Body of pancreas (tissue), 4 donors: ENCODE measurements around the gene ADK. TPM values are rescaled to one million over a fixed set of nuclear protein-coding genes. Genes with fewer than 3 reads are reported as not detected.

Experiments used
- ATAC-seq: fragments of 150-250 bp; one replicate; pipeline ENCODE4 v1.9.1; 2016
- DNase-seq, 4 donors: peaks; one replicate each; pipeline ENCODE4 v3.0.0-alpha.2; 2019
- H3K27ac ChIP-seq, 4 donors: fragments of 200-600 bp; sonication (generic); 1 replicate in 3 of 4; 2 replicates in 1 of 4; pipeline versions ENCODE4 v1.5.1 to v1.6.1; 2016 to 2019; ENCODE audit warnings: mild to moderate bottlenecking in 1 of 4, mixed read lengths in 1 of 4, moderate library complexity in 1 of 4
- H3K27me3 ChIP-seq, 2 donors: fragments of 200-600 bp; sonication (generic); one replicate each; pipeline ENCODE4 v1.6.0; 2016; ENCODE audit warnings: mild to moderate bottlenecking in 1 of 2
- H3K36me3 ChIP-seq, 2 donors: fragments of 200-600 bp; sonication (generic); replicated peaks in 1 of 2; 2 replicates each; pipeline ENCODE4 v1.5.1; 2016; ENCODE audit warnings: low read depth in 2 of 2; ENCODE audit not compliant: insufficient read depth in 1 of 2
- H3K4me1 ChIP-seq: fragments of 200-600 bp; sonication (generic); one replicate; pipeline ENCODE4 v1.6.0; 2016
- H3K4me3 ChIP-seq, 2 donors: fragments of 200-600 bp; sonication (generic); 1 replicate in 1 of 2; 2 replicates in 1 of 2; pipeline ENCODE4 v1.5.1; 2016 to 2019
- H3K9me3 ChIP-seq, 3 donors: fragments of 200-600 bp; sonication (generic); 1 replicate in 2 of 3; 2 replicates in 1 of 3; pipeline ENCODE4 v1.5.1; 2016
- POLR2A ChIP-seq, 3 donors: fragments of 450-650 bp; IDR thresholded peaks; one replicate each; pipeline ENCODE4 v1.6.1; 2016; ENCODE audit warnings: antibody characterized with exemption in 3 of 3, mild to moderate bottlenecking in 2 of 3
- WGBS, 2 donors: methylation state at CpG; one replicate each; pipeline ENCODE4 v1.1.5; 2017; 5-methylcytosine and 5-hydroxymethylcytosine counted together
- intact Hi-C: fragments of 100-400 bp; cut with DNase I; formaldehyde crosslinking; loops from one replicate; pipeline ENCODE4 v1.15.1; 2023
- total RNA-seq, 2 donors: library from RNA; depleted of rRNA; stranded (reverse); fragments of >200 nt; gene quantifications; one replicate each; pipeline ENCODE4 v1.1.0, GENCODE V29; 2016
- TF ChIP-seq, protein P1 (sequence below), 7 experiments: fragments of 450-650 bp in 4 of 7; fragments of 200-600 bp in 3 of 7; sonication (generic) in 3 of 7; IDR thresholded peaks; one replicate each; pipeline ENCODE4 v1.5.1; 2016 to 2019; ENCODE audit warnings: antibody characterized with exemption in 7 of 7

ADK gene
- total RNA-seq, 2 donors from 2014 or later: 12.9 to 18.7 TPM

GRCh38 chr10:74282151-74282847 is 131.3 kb downstream of the ADK start:
- TF ChIP-seq POLR2A (IDR thresholded peaks at IDR 0.05): no peak
- TF ChIP-seq, protein P1, sequence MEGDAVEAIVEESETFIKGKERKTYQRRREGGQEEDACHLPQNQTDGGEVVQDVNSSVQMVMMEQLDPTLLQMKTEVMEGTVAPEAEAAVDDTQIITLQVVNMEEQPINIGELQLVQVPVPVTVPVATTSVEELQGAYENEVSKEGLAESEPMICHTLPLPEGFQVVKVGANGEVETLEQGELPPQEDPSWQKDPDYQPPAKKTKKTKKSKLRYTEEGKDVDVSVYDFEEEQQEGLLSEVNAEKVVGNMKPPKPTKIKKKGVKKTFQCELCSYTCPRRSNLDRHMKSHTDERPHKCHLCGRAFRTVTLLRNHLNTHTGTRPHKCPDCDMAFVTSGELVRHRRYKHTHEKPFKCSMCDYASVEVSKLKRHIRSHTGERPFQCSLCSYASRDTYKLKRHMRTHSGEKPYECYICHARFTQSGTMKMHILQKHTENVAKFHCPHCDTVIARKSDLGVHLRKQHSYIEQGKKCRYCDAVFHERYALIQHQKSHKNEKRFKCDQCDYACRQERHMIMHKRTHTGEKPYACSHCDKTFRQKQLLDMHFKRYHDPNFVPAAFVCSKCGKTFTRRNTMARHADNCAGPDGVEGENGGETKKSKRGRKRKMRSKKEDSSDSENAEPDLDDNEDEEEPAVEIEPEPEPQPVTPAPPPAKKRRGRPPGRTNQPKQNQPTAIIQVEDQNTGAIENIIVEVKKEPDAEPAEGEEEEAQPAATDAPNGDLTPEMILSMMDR (IDR thresholded peaks at IDR 0.05): no peak
- H3K36me3 ChIP-seq: no peaks in the 10 kb centered on the region
- intact Hi-C loops: no loop called here
- no peak for ATAC-seq
- no peaks in the 10 kb centered on the region for H3K27me3 ChIP-seq
- H3K4me1 ChIP-seq: no peaks in the 10 kb centered on the region
- H3K27ac ChIP-seq: no peak overlapping the region
- no peaks in the 10 kb centered on the region for H3K9me3 ChIP-seq
- no peak for DNase-seq
- H3K4me3 ChIP-seq: no peak overlapping the region
- WGBS, 2 donors: 91 to 95% methylated on average over 4 of the region's 4 CpGs

GRCh38 chr10:74282848-74283210 is 131.8 kb downstream of the ADK start:
- TF ChIP-seq POLR2A (IDR thresholded peaks at IDR 0.05): no peak
- TF ChIP-seq, protein P1 (IDR thresholded peaks at IDR 0.05): no peak
- DNase-seq (no peak), ATAC-seq (no peak)
- intact Hi-C loops: no loop called here
- H3K4me3 ChIP-seq: no peak overlapping the region
- 94 to 96% methylated on average over 2 of the region's 2 CpGs for WGBS, 2 donors
- H3K36me3 ChIP-seq: no peaks in the 10 kb centered on the region
- H3K27me3 ChIP-seq: no peaks in the 10 kb centered on the region
- no peaks in the 10 kb centered on the region for H3K4me1 ChIP-seq
- no peak overlapping the region for H3K27ac ChIP-seq
- no peaks in the 10 kb centered on the region for H3K9me3 ChIP-seq

DNA sequence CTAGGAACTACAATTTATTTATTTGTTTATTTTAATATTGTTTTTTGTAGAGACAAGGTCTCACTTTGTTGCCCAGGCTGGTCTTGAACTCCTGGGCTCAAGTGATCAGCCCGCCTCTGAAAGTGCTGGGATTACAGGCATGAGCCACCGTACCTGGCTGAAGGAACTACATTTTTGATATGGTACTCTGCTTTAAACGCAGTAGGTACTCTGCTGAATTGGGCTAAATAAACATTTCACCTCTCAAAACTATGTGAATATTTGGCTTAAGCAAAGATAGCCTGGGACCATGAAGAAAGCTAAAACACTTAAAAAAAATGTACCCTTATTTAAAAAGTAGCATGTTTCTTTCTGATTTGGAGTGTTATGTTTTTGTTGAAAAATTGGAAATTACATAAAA is 138.2 kb downstream of the ADK start:
- 59 to 61% methylated on average over 3 of the region's 3 CpGs for WGBS, 2 donors
- Histone ChIP-seq H3K27ac (no peak overlapping the region), H3K4me3 (no peak overlapping the region), H3K27me3 (no peaks in the 10 kb centered on the region), H3K9me3 (no peaks in the 10 kb centered on the region), H3K4me1 (peaks cover 12% of the 10 kb centered on the region), H3K36me3 (no peaks in the 10 kb centered on the region)
- TF ChIP-seq POLR2A (IDR thresholded peaks at IDR 0.05): no peak
- TF ChIP-seq, protein P1 (IDR thresholded peaks at IDR 0.05): no peak
- ATAC-seq: no peak
- intact Hi-C loops: no loop called here
- DNase-seq: no peak

DNA sequence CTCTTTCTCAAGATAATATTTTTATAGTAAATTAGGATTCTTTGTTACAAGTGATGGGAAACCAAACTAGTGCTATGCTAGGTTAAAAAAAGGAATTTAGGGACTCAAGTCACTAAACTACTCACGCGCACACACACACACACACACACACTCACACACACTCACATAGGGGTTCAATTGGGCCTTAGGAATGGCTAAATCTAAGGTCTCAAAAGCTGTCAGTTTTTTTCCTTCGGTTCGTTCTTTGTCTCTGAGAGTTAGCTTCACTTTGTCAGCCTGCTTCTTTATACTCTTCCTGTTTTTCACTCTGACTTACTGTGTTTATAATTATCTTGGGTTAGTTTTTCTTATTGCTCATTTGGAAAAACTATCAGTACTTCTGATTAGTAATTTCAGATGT is 138.9 kb downstream of the ADK start:
- intact Hi-C loops: no loop called here
- Histone ChIP-seq H3K36me3 (no peaks in the 10 kb centered on the region), H3K9me3 (no peaks in the 10 kb centered on the region), H3K4me1 (peaks cover 12% of the 10 kb centered on the region), H3K4me3 (no peak overlapping the region), H3K27me3 (no peaks in the 10 kb centered on the region), H3K27ac (no peak overlapping the region)
- ATAC-seq: no peak
- 67% methylated on average over 4 of the region's 4 CpGs for whole genome bisulfite sequencing, 2 donors
- TF ChIP-seq, protein P1 (IDR thresholded peaks at IDR 0.05): no peak
- TF ChIP-seq POLR2A (IDR thresholded peaks at IDR 0.05): no peak
- no peak for DNase-seq

DNA sequence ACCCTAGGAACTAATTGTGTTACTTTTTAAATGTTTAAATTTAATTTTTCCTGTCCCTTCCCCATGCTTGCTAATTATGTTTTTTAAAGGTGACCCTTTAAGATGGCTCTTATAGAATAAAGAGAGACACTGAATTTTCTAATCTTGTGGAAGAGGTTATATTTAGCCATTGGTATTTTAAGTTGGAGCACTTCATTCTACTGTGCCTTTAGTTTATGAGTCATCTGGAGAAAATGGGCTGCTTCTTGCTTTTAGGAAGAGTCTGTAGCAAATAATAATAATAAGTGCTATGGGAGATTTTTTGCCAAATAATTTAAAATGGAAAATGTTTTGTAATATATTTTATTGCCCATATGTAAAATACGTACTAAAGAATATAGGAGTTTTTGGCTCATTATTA is 139.7 kb downstream of the ADK start:
- ATAC-seq (no peak), DNase-seq (no peak)
- Histone ChIP-seq H3K27me3 (no peaks in the 10 kb centered on the region), H3K36me3 (no peaks in the 10 kb centered on the region), H3K9me3 (no peaks in the 10 kb centered on the region), H3K4me1 (peaks cover 12% of the 10 kb centered on the region), H3K27ac (no peak overlapping the region), H3K4me3 (no peak overlapping the region)
- TF ChIP-seq, protein P1 (IDR thresholded peaks at IDR 0.05): no peak
- TF ChIP-seq POLR2A (IDR thresholded peaks at IDR 0.05): no peak
- 89 to 100% methylated on average over 1 of the region's 1 CpG for WGBS, 2 donors
- intact Hi-C loops: no loop called here
